Ovary (tissue), 9 donors: ENCODE measurements around the gene ZNF300. TPM values are rescaled to one million over a fixed set of nuclear protein-coding genes. Genes with fewer than 3 reads are reported as not detected.
A peak's percentile ranks its signal among the peaks of the same experiment; 100 is the strongest.
"Not testable (repeated sequence)": the region's sequence is repeated elsewhere in the genome, so short reads cannot be mapped to it uniquely, and the experiment has no call there.

ENCODE experiments used
- DNase-seq, 5 donors: peaks; one replicate each; pipeline ENCODE4 v3.0.0-alpha.2; 2019 to 2020
- H3K27ac ChIP-seq, 2 donors: fragments of 200-600 bp; one replicate each; pipeline versions ENCODE4 v1.5.1 to v1.8.0; 2019 to 2022
- H3K27me3 ChIP-seq: fragments of 200-600 bp; one replicate; pipeline ENCODE4 v1.8.0; 2022
- H3K36me3 ChIP-seq: fragments of 200-600 bp; sonication (generic); one replicate; pipeline ENCODE4 v1.5.1; 2019
- H3K4me1 ChIP-seq: one replicate; pipeline ENCODE4 v1.8.1; 2013; ENCODE audit warnings: mild to moderate bottlenecking, moderate library complexity; ENCODE audit not compliant: insufficient read depth
- H3K4me3 ChIP-seq: fragments of 200-600 bp; sonication (generic); one replicate; pipeline ENCODE4 v1.5.1; 2017
- H3K9me3 ChIP-seq, 2 donors: fragments of 200-600 bp in 1 of 2; sonication (generic) in 1 of 2; one replicate each; pipeline versions ENCODE4 v1.5.1 to v1.8.1; 2013 to 2019; ENCODE audit warnings: mild to moderate bottlenecking in 1 of 2, moderate library complexity in 1 of 2
- EP300 ChIP-seq: sonication (generic); formaldehyde crosslinking; IDR thresholded peaks from one replicate; pipeline ENCODE4 v1.6.1; 2017; ENCODE audit warnings: antibody characterized with exemption
- POLR2A ChIP-seq: fragments of 450-650 bp; IDR thresholded peaks from one replicate; pipeline ENCODE4 v1.6.1; 2017; ENCODE audit warnings: antibody characterized with exemption, mild to moderate bottlenecking, moderate library complexity
- WGBS, 3 donors: extraction: QIAGEN DNeasy Blood & Tissue Kit in 1 of 3; methylation state at CpG; one replicate each; pipeline versions ENCODE4 v1.1.5 to v1.1.7; 2013 to 2017; 5-methylcytosine and 5-hydroxymethylcytosine counted together
- intact Hi-C, 4 donors: fragments of 100-400 bp; cut with DNase I; formaldehyde crosslinking; loops; one replicate each; pipeline versions ENCODE4 v1.11.0 to v1.15.1; 2022 to 2023
- polyA plus RNA-seq, 2 donors: library from polyadenylated mRNA; stranded (reverse); fragments of 200-250 nt in 1 of 2; fragments of 350-450 nt in 1 of 2; fragmentation: Illumina TruSeq in 1 of 2; extraction: RNeasy Lipid Tissue Mini Kit (QIAGEN cat#74804) in 1 of 2; gene quantifications; one replicate each; pipeline ENCODE4 v1.2.3, GENCODE V29; 2013 to 2014
- total RNA-seq, 7 donors: library from RNA; depleted of rRNA in 2 of 7; stranded (reverse); fragments of >200 nt in 2 of 7; fragmentation: NEBNext Ultra II Directional in 3 of 7; extraction: Animal tissue kit (Norgen Biotek cat#: 25700) in 3 of 7; gene quantifications; one replicate each; pipeline versions ENCODE4 v1.1.0 to v1.2.4, GENCODE V29; 2016 to 2023
- TF ChIP-seq, protein P1 (sequence below), 3 donors: fragments of 450-650 bp in 2 of 3; fragments of 200-600 bp in 1 of 3; IDR thresholded peaks; one replicate each; pipeline versions ENCODE4 v1.5.1 to v1.8.0; 2016 to 2022; ENCODE audit warnings: antibody characterized with exemption in 3 of 3, mild to moderate bottlenecking in 1 of 3
- donor health status: DM: no; HTN: no; CAD: no; lungs with moderate emphysema.
- donor health status: DM: no; HTN: no; CAD: no.
- donor health status: Bipolar disorder and iron deficiency.
- donor health status: DM: yes; HTN: yes; CAD: no.
- donor health status: DM: no; HTN: no; CAD: no.
- donor health status: DM: yes; HTN: yes; CAD: no.

Gene ZNF300
- total and polyA plus RNA-seq, 9 donors, result 5.8 to 10.0 (median 7.1) TPM

DNA sequence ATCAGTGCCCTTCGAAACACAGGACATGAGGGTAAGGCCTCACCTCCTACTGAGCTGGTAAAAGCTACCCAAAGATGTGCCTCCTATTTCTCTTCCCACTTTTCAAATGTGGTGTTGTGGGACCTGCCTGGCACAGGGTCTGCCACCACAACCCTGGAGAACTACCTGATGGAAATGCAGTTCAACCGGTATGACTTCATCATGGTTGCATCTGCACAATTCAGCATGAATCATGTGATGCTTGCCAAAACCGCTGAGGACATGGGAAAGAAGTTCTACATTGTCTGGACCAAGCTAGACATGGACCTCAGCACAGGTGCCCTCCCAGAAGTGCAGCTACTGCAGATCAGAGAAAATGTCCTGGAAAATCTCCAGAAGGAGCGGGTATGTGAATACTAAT is 56.5 kb downstream of the ZNF300 start:
- no peak for TF ChIP-seq EP300
- TF ChIP-seq, protein P1, sequence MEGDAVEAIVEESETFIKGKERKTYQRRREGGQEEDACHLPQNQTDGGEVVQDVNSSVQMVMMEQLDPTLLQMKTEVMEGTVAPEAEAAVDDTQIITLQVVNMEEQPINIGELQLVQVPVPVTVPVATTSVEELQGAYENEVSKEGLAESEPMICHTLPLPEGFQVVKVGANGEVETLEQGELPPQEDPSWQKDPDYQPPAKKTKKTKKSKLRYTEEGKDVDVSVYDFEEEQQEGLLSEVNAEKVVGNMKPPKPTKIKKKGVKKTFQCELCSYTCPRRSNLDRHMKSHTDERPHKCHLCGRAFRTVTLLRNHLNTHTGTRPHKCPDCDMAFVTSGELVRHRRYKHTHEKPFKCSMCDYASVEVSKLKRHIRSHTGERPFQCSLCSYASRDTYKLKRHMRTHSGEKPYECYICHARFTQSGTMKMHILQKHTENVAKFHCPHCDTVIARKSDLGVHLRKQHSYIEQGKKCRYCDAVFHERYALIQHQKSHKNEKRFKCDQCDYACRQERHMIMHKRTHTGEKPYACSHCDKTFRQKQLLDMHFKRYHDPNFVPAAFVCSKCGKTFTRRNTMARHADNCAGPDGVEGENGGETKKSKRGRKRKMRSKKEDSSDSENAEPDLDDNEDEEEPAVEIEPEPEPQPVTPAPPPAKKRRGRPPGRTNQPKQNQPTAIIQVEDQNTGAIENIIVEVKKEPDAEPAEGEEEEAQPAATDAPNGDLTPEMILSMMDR (IDR thresholded peaks at IDR 0.05), result no peak
- no peak for TF ChIP-seq POLR2A
- Histone ChIP-seq H3K4me3 (no peak overlapping the region), H3K36me3 (no peaks in the 10 kb centered on the region), H3K27ac (no peak overlapping the region), H3K27me3 (no peaks in the 10 kb centered on the region), H3K4me1 (no peaks in the 10 kb centered on the region), H3K9me3 (no peaks in the 10 kb centered on the region)
- WGBS, 3 donors, result 74 to 80% (median 80%) methylated on average over 4 of the region's 4 CpGs
- intact Hi-C loops, result loop anchor here in 2 of 4 donors (5.0 to 10.0 kb wide), 4 partner anchors 46 to 393 kb away; no protein-coding TSS in a partner anchor
- no peak for DNase-seq

- Histone ChIP-seq H3K4me1 (no peaks in the 10 kb centered on the region), H3K36me3 (no peaks in the 10 kb centered on the region), H3K4me3 (no peak overlapping the region), H3K9me3 (no peaks in the 10 kb centered on the region), H3K27me3 (no peaks in the 10 kb centered on the region), H3K27ac (no peak overlapping the region)
- TF ChIP-seq EP300, result no peak
- TF ChIP-seq POLR2A, result no peak
- TF ChIP-seq, protein P1 (IDR thresholded peaks at IDR 0.05), result no peak
- intact Hi-C loops, result loop anchor here in 2 of 4 donors (5.0 to 10.0 kb wide), 4 partner anchors 45 to 393 kb away; no protein-coding TSS in a partner anchor
- DNase-seq, result no peak
- 40 to 48% (median 42%) methylated on average over 5 of the region's 5 CpGs for WGBS, 3 donors
Measured at GRCh38 chr5:150847334-150847695, 57.5 kb downstream of the ZNF300 start.

DNA sequence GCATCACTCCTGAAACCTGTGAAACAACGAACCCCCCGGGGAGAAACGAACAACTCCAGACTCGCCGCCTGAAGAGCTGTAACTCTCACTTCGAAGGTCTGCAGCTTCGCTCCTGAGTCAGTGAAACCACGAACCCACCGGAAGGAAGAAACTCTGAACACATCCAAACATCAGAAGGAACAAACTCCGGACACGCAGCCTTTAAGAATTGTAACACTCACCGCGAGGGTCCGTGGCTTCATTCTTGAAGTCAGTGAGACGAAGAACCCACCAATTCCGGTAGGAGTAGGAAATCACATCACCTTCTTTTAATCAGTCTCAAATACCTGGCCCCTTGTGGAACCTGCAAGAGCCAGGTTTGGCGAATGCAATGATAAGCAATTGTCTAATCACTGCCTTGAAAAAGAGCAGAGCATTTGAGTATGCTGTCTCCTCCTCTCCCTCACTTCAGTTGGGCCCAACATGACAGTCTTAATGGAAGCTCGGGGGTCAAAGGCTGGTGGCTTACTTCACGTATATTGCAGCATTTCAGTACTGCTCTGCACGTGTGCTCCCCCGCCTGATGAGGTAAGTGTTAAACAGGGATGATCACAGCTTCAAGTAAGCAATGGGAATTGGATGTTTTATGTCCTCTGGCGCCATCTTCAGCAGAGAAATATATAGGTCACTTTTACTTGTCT is 58.0 kb downstream of the ZNF300 start:
- H3K36me3 ChIP-seq, result no peaks in the 10 kb centered on the region
- intact Hi-C loops, result loop anchor here in 2 of 4 donors (5.0 to 10.0 kb wide), 4 partner anchors 44 to 392 kb away; no protein-coding TSS in a partner anchor
- H3K27me3 ChIP-seq, result no peaks in the 10 kb centered on the region
- no peaks in the 10 kb centered on the region for H3K4me1 ChIP-seq
- 50 to 58% (median 58%) methylated on average over 22 of the region's 22 CpGs for WGBS, 3 donors
- DNase-seq, result peak in 4 of 5 donors; percentile 30 to 64 (median 38)
- TF ChIP-seq, protein P1 (IDR thresholded peaks at IDR 0.05), result peak; percentile 32 to 90 (median 80)
- TF ChIP-seq POLR2A, result no peak
- TF ChIP-seq EP300, result no peak
- no peaks in the 10 kb centered on the region for H3K9me3 ChIP-seq
- no peak overlapping the region for H3K4me3 ChIP-seq
- no peak overlapping the region for H3K27ac ChIP-seq

DNA sequence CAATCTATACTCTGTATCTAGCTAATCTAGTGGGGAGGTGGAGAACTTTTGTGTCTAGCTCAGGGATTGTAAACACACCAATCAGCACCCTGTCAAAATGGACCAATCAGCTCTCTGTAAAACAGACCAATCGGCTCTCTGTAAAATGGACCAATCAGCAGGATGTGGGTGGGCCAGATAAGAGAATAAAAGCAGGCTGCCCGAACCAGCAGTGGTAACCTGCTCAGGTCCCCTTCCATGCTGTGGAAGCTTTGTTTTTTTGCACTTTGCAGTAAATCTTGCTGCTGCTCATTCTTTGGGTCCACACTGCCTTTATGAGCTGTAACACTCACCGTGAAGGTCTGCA is 58.5 kb downstream of the ZNF300 start, which contains the start of gene IRGM:
TSS of gene IRGM (plus strand) at position 214 of the 346 bp plus-strand sequence. CDS start 1,603 bp downstream, outside the sequence.
- H3K27me3 ChIP-seq, H3K36me3 ChIP-seq, H3K9me3 ChIP-seq, H3K4me1 ChIP-seq, DNase-seq, H3K27ac ChIP-seq, H3K4me3 ChIP-seq: not testable (repeated sequence)
- WGBS, 3 donors, result 70 to 84% (median 82%) methylated on average over 3 of the region's 3 CpGs
- intact Hi-C loops, result loop anchor here in 2 of 4 donors (5.0 to 10.0 kb wide), 4 partner anchors 44 to 391 kb away; no protein-coding TSS in a partner anchor

DNA sequence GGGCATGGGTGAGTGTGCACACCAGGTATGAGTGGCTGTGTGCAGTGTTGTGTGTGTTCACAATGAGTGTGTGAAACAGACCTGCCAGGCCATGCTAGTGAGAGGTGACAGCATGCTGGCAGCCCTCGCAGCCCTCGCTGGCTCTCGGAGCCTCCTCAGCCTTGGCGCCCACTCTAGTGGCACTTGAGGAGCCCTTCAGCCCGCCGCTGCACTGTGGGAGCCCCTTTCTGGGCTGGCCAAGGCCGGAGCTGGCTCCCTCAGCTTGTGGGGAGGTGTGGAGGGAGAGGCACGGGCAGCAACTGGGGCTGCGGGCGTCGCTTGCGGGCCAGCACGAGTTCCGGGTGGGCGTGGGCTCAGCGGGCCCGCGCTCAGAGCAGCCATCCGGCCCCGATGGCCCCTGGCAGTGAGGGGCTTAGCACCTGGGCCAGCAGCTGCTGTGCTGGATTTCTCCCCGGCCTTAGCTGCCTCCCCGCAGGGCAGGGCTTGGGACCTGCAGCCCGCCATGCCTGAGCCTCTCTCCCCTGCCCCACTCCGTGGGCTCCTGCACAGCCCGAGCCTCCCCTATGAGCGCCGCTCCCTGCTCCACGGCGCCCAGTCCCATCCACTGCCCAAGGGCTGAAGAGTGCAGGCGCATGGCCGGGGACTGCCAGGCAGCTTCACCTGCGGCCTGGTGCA is 59.5 kb downstream of the ZNF300 start:
- H3K27me3 ChIP-seq, H3K36me3 ChIP-seq, H3K4me1 ChIP-seq, H3K9me3 ChIP-seq, DNase-seq, H3K4me3 ChIP-seq, H3K27ac ChIP-seq: not testable (repeated sequence)
- intact Hi-C loops, result loop anchor here in 2 of 4 donors (5.0 to 10.0 kb wide), 4 partner anchors 43 to 391 kb away; no protein-coding TSS in a partner anchor
- WGBS, 3 donors, result 85 to 96% (median 95%) methylated on average over 32 of the region's 32 CpGs

Other genes with a start within 250 kb of the ZNF300 start
- gene MYOZ3, start 243.7 kb downstream of the ZNF300 start, total RNA-seq, result 1 to 10 TPM in 4 of 7 donors, under 1 TPM in 3; 0.36 to 2.6 (median 1.2) TPM
- 1 to 10 TPM; 1.6 to 2.7 TPM for gene MYOZ3, start 243.7 kb downstream of the ZNF300 start, polyA plus RNA-seq
- gene RBM22, start 203.9 kb downstream of the ZNF300 start, total RNA-seq, result 10 to 100 TPM; 35.5 to 59.0 (median 48.6) TPM
- gene RBM22, start 203.9 kb downstream of the ZNF300 start, polyA plus RNA-seq, result 10 to 100 TPM; 33.4 to 77.6 TPM
- gene DCTN4, start 146.0 kb downstream of the ZNF300 start, total RNA-seq, result 10 to 100 TPM; 55.2 to 87.4 (median 69.0) TPM
- gene DCTN4, start 146.0 kb downstream of the ZNF300 start, polyA plus RNA-seq, result 10 to 100 TPM; 27.0 to 76.5 TPM
- 10 to 100 TPM; 14.7 to 33.6 (median 24.4) TPM for gene SMIM3, start 126.2 kb downstream of the ZNF300 start, total RNA-seq
- gene SMIM3, start 126.2 kb downstream of the ZNF300 start, polyA plus RNA-seq, result 10 to 100 TPM; 19.4 to 20.9 TPM
- not detected for gene IRGM, start 58.5 kb downstream of the ZNF300 start, total RNA-seq
- under 1 TPM in 1 of 2 donors, not detected in 1; 0.12 TPM for gene IRGM, start 58.5 kb downstream of the ZNF300 start, polyA plus RNA-seq
- gene GPX3, start 115.6 kb upstream of the ZNF300 start, total RNA-seq, result 100 to 1,000 TPM; 110 to 380 (median 269) TPM
- gene GPX3, start 115.6 kb upstream of the ZNF300 start, polyA plus RNA-seq, result 100 to 1,000 TPM; 635 to 827 TPM
- 10 to 100 TPM; 39.4 to 89.7 (median 69.9) TPM for gene TNIP1, start 176.1 kb upstream of the ZNF300 start, total RNA-seq
- gene TNIP1, start 176.1 kb upstream of the ZNF300 start, polyA plus RNA-seq, result 10 to 100 TPM; 51.0 to 57.6 TPM